ENCODE results near the gene PRKACG.
"Not testable (repeated sequence)": the region's sequence is repeated elsewhere in the genome, so short reads cannot be mapped to it uniquely, and the experiment has no call there.

Gene PRKACG

GRCh38 chr9:69014013-69014412 lies at the start of gene PRKACG:
Gene PRKACG, minus strand, starts transcription at chr9:69014113. Its CDS starts 21 bp downstream, at chr9:69014092.
- Histone ChIP-seq H3K27me3 (replicated peaks; ENCODE audit: control insufficient read depth, insufficient read depth, low read length) (peaks cover 10% of the 10 kb centered on the region), H3K4me1 (ENCODE audit: control insufficient read depth, insufficient read depth, low read length) (no peaks in the 10 kb centered on the region), H3K9me3 (ENCODE audit: control insufficient read depth, low read length) (no peaks in the 10 kb centered on the region), H3K36me3 (ENCODE audit: control insufficient read depth, insufficient read depth, low read length, severe bottlenecking) (no peaks in the 10 kb centered on the region), H3K4me3 (ENCODE audit: low read length) (no peak within 1 kb of the TSS), H3K9ac (ENCODE audit: low read length) (no peak within 1 kb of the TSS)
- no peak for DNase-seq (ENCODE audit: low read depth)

GRCh38 chr9:69062195-69062594 lies 48.3 kb upstream of the PRKACG start:
- Histone ChIP-seq H3K4me3 (ENCODE audit: low read length) (no peak overlapping the region), H3K9ac (ENCODE audit: low read length) (no peak overlapping the region), H3K4me1 (ENCODE audit: control insufficient read depth, insufficient read depth, low read length) (no peaks in the 10 kb centered on the region), H3K27me3 (replicated peaks; ENCODE audit: control insufficient read depth, insufficient read depth, low read length) (no peaks in the 10 kb centered on the region), H3K36me3 (ENCODE audit: control insufficient read depth, insufficient read depth, low read length, severe bottlenecking) (peaks cover 23% of the 10 kb centered on the region), H3K9me3 (ENCODE audit: control insufficient read depth, low read length) (no peaks in the 10 kb centered on the region)
- DNase-seq (ENCODE audit: low read depth): no peak

DNA sequence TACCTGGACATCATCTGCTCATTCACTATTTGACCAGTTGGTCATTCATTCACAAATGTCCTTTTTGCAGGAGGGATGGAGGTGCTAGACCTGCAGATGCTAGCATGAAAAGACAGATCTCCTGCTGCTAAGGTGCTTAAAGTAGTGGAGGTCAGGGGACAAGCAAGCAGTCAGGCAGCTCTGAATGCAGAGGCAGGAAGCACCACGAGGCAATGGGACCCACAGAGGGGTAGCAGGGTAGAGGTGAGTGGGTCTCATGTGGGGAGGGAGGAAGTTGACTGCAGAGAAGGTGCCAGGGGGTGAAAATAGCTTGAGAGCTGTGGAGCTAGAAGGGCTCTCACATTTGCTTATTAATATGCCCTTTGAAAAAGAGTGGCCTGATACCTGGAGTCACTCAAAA lies 46.9 kb upstream of the PRKACG start:
- no peak overlapping the region for H3K9ac ChIP-seq (ENCODE audit: low read length)
- no peaks in the 10 kb centered on the region for H3K9me3 ChIP-seq (ENCODE audit: control insufficient read depth, low read length)
- no peak overlapping the region for H3K4me3 ChIP-seq (ENCODE audit: low read length)
- no peak for DNase-seq (ENCODE audit: low read depth)
- peaks cover 15% of the 10 kb centered on the region for H3K36me3 ChIP-seq (ENCODE audit: control insufficient read depth, insufficient read depth, low read length, severe bottlenecking)
- no peaks in the 10 kb centered on the region for H3K27me3 ChIP-seq (replicated peaks; ENCODE audit: control insufficient read depth, insufficient read depth, low read length)
- H3K4me1 ChIP-seq (ENCODE audit: control insufficient read depth, insufficient read depth, low read length): no peaks in the 10 kb centered on the region

GRCh38 chr9:69058101-69058500 lies 44.2 kb upstream of the PRKACG start:
- no peaks in the 10 kb centered on the region for H3K9me3 ChIP-seq (ENCODE audit: control insufficient read depth, low read length)
- no peak for DNase-seq (ENCODE audit: low read depth)
- H3K9ac ChIP-seq (ENCODE audit: low read length): no peak overlapping the region
- no peak overlapping the region for H3K4me3 ChIP-seq (ENCODE audit: low read length)
- no peaks in the 10 kb centered on the region for H3K27me3 ChIP-seq (replicated peaks; ENCODE audit: control insufficient read depth, insufficient read depth, low read length)
- peaks cover 9% of the 10 kb centered on the region for H3K36me3 ChIP-seq (ENCODE audit: control insufficient read depth, insufficient read depth, low read length, severe bottlenecking)
- H3K4me1 ChIP-seq (ENCODE audit: control insufficient read depth, insufficient read depth, low read length): peaks cover 5% of the 10 kb centered on the region

- no peak overlapping the region for H3K9ac ChIP-seq (ENCODE audit: low read length)
- H3K27me3 ChIP-seq (replicated peaks; ENCODE audit: control insufficient read depth, insufficient read depth, low read length): no peaks in the 10 kb centered on the region
- DNase-seq (ENCODE audit: low read depth): no peak
- H3K4me1 ChIP-seq (ENCODE audit: control insufficient read depth, insufficient read depth, low read length): peaks cover 5% of the 10 kb centered on the region
- no peak overlapping the region for H3K4me3 ChIP-seq (ENCODE audit: low read length)
- peaks cover 11% of the 10 kb centered on the region for H3K36me3 ChIP-seq (ENCODE audit: control insufficient read depth, insufficient read depth, low read length, severe bottlenecking)
- no peaks in the 10 kb centered on the region for H3K9me3 ChIP-seq (ENCODE audit: control insufficient read depth, low read length)
These were observed 42.4 kb upstream of the PRKACG start for GRCh38 chr9:69056191-69056815.

DNA sequence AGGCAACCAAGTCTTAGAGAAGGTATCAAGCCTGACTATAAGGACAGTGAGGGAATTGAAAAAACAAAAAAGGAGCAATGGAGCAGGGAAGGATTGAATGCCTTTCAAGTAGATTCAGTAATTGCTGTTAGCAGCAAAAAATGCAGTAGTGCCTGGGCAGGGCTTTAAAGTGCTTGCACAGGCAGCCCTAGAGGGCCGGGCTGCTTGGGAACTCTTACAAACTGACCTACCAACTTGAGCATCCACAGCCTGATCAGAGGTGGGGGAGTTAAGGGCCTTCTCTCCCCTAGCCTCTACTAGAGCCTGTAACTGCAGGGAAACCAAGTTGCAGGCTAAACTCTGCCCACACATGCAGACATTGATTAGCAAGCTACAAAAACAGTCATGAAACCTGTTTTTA lies 41.1 kb upstream of the PRKACG start:
- peaks cover 11% of the 10 kb centered on the region for H3K36me3 ChIP-seq (ENCODE audit: control insufficient read depth, insufficient read depth, low read length, severe bottlenecking)
- peaks cover 5% of the 10 kb centered on the region for H3K4me1 ChIP-seq (ENCODE audit: control insufficient read depth, insufficient read depth, low read length)
- no peaks in the 10 kb centered on the region for H3K27me3 ChIP-seq (replicated peaks; ENCODE audit: control insufficient read depth, insufficient read depth, low read length)
- DNase-seq (ENCODE audit: low read depth): peak; percentile 52
- H3K9me3 ChIP-seq (ENCODE audit: control insufficient read depth, low read length): no peaks in the 10 kb centered on the region
- no peak overlapping the region for H3K4me3 ChIP-seq (ENCODE audit: low read length)
- no peak overlapping the region for H3K9ac ChIP-seq (ENCODE audit: low read length)

DNA sequence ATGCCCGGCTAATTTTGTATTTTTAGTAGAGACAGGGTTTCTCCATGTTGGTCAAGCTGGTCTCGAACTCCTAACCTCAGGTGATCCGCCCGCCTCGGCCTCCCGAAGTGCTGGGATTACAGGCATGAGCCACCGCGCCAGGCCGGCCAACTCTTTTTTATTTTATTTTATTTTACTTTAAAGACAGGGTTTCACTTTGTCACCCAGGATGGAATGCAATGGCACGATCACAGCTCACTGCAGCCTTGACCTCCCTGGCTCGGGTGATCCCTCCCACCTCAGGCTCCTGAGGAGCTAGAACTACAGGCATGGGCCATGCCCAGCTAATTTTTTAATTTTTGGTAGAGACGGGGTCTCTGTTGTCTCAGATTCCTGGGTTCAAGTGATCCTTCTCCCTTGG lies 37.0 kb upstream of the PRKACG start:
- H3K9ac ChIP-seq (ENCODE audit: low read length); H3K9me3 ChIP-seq (ENCODE audit: control insufficient read depth, low read length); H3K27me3 ChIP-seq (replicated peaks; ENCODE audit: control insufficient read depth, insufficient read depth, low read length); H3K4me1 ChIP-seq (ENCODE audit: control insufficient read depth, insufficient read depth, low read length); DNase-seq (ENCODE audit: low read depth); H3K4me3 ChIP-seq (ENCODE audit: low read length): not testable (repeated sequence)
- peaks cover 28% of the 10 kb centered on the region for H3K36me3 ChIP-seq (ENCODE audit: control insufficient read depth, insufficient read depth, low read length, severe bottlenecking)

GRCh38 chr9:69049094-69049493 lies 35.2 kb upstream of the PRKACG start:
- no peaks in the 10 kb centered on the region for H3K27me3 ChIP-seq (replicated peaks; ENCODE audit: control insufficient read depth, insufficient read depth, low read length)

DNA sequence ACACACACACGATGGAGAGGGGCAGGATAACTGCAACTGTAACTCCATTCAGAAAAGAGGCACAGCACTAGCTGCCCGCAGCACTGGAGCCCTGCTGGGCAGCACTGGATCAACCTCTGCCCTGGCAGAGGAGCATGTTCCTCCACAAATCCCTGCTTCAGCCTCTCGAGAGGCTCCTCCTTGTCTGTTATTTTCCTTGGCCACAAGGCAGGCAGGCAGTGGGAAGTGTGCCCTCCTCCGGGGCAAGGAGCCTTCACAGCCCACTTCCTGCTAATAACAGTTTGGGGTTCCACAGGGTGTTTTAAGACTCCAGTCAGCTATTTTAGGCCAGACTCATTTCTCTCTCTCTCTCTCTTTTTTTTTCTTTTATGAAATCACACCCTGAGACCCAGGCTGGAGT lies 33.5 kb upstream of the PRKACG start:
- Histone ChIP-seq H3K9ac (ENCODE audit: low read length) (no peak overlapping the region), H3K4me3 (ENCODE audit: low read length) (no peak overlapping the region), H3K36me3 (ENCODE audit: control insufficient read depth, insufficient read depth, low read length, severe bottlenecking) (peaks cover 23% of the 10 kb centered on the region), H3K4me1 (ENCODE audit: control insufficient read depth, insufficient read depth, low read length) (no peaks in the 10 kb centered on the region), H3K9me3 (ENCODE audit: control insufficient read depth, low read length) (no peaks in the 10 kb centered on the region), H3K27me3 (replicated peaks; ENCODE audit: control insufficient read depth, insufficient read depth, low read length) (no peaks in the 10 kb centered on the region)
- no peak for DNase-seq (ENCODE audit: low read depth)

More at GRCh38 chr9:69049094-69049493, 35.2 kb upstream of the PRKACG start:
- Histone ChIP-seq H3K9ac (ENCODE audit: low read length) (no peak overlapping the region), H3K4me3 (ENCODE audit: low read length) (no peak overlapping the region), H3K36me3 (ENCODE audit: control insufficient read depth, insufficient read depth, low read length, severe bottlenecking) (peaks cover 28% of the 10 kb centered on the region), H3K9me3 (ENCODE audit: control insufficient read depth, low read length) (no peaks in the 10 kb centered on the region), H3K4me1 (ENCODE audit: control insufficient read depth, insufficient read depth, low read length) (no peaks in the 10 kb centered on the region)
- DNase-seq (ENCODE audit: low read depth): no peak

DNA sequence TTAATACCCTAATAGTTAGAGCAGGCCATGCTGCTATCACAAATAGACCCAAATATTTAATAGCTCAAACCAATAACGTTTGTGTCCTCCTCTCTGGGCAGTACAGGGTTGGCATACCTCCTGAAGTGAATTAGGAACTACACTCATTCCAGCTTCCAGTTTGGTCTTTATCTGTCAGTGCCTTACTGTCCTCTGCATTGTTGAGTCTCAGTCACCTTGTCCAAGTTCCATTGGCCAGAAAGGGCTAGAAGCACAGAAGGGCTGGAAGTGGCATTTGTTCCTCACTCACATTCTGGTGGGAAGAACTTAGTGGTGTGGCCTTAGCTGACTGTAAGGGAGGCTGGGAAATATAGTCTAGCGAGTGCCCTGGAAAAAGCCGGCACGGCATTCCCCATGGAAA lies 32.8 kb upstream of the PRKACG start:
- DNase-seq (ENCODE audit: low read depth): no peak
- H3K27me3 ChIP-seq (replicated peaks; ENCODE audit: control insufficient read depth, insufficient read depth, low read length): no peaks in the 10 kb centered on the region
- no peaks in the 10 kb centered on the region for H3K9me3 ChIP-seq (ENCODE audit: control insufficient read depth, low read length)
- H3K9ac ChIP-seq (ENCODE audit: low read length): no peak overlapping the region
- no peaks in the 10 kb centered on the region for H3K4me1 ChIP-seq (ENCODE audit: control insufficient read depth, insufficient read depth, low read length)
- H3K4me3 ChIP-seq (ENCODE audit: low read length): no peak overlapping the region
- H3K36me3 ChIP-seq (ENCODE audit: control insufficient read depth, insufficient read depth, low read length, severe bottlenecking): peaks cover 23% of the 10 kb centered on the region

- no peak overlapping the region for H3K4me3 ChIP-seq (ENCODE audit: low read length)
- H3K9ac ChIP-seq (ENCODE audit: low read length): no peak overlapping the region
- no peaks in the 10 kb centered on the region for H3K4me1 ChIP-seq (ENCODE audit: control insufficient read depth, insufficient read depth, low read length)
- peaks cover 23% of the 10 kb centered on the region for H3K36me3 ChIP-seq (ENCODE audit: control insufficient read depth, insufficient read depth, low read length, severe bottlenecking)
- H3K9me3 ChIP-seq (ENCODE audit: control insufficient read depth, low read length): no peaks in the 10 kb centered on the region
- H3K27me3 ChIP-seq (replicated peaks; ENCODE audit: control insufficient read depth, insufficient read depth, low read length): no peaks in the 10 kb centered on the region
- DNase-seq (ENCODE audit: low read depth): no peak
These were observed 31.9 kb upstream of the PRKACG start for GRCh38 chr9:69045821-69046220.

Measured in adipocyte (in vitro differentiated cells).